Gastroesophageal sphincter (tissue), 3 donors: ENCODE results near the gene LONRF2.

ENCODE experiments used
- POLR2AphosphoS5 ChIP-seq: sonication (generic); formaldehyde crosslinking; IDR thresholded peaks from one replicate; pipeline ENCODE4 v1.6.1; 2017; ENCODE audit warnings: antibody characterized with exemption
- TF ChIP-seq, protein P1 (sequence below), 4 experiments: fragments of 200-600 bp in 2 of 4; fragments of 450-650 bp in 2 of 4; sonication (generic) in 1 of 4; IDR thresholded peaks; one replicate each; pipeline ENCODE4 v1.5.1; 2017 to 2019; ENCODE audit warnings: antibody characterized with exemption in 4 of 4, mild to moderate bottlenecking in 2 of 4, moderate library complexity in 2 of 4

DNA sequence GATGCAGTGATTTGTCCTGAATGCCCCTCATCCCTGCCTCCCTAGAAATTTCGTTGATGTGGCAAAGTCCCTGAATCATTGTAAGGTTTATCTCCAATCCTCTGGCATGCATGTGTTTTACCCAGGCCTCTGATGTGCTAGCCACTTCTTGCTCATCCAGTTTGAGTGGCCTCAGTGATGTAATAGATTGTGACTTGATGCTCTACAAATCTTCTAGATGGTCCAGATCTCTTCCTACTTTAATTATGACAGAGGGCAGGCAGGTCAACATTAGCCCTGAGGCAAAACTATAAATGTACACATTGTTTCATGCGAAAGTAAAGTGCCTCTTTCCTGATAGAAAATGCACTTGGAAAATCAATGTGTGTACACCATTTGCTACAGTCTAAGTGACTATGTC, 54.5 kb downstream of the LONRF2 start:
- TF ChIP-seq, protein P1, sequence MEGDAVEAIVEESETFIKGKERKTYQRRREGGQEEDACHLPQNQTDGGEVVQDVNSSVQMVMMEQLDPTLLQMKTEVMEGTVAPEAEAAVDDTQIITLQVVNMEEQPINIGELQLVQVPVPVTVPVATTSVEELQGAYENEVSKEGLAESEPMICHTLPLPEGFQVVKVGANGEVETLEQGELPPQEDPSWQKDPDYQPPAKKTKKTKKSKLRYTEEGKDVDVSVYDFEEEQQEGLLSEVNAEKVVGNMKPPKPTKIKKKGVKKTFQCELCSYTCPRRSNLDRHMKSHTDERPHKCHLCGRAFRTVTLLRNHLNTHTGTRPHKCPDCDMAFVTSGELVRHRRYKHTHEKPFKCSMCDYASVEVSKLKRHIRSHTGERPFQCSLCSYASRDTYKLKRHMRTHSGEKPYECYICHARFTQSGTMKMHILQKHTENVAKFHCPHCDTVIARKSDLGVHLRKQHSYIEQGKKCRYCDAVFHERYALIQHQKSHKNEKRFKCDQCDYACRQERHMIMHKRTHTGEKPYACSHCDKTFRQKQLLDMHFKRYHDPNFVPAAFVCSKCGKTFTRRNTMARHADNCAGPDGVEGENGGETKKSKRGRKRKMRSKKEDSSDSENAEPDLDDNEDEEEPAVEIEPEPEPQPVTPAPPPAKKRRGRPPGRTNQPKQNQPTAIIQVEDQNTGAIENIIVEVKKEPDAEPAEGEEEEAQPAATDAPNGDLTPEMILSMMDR (IDR thresholded peaks at IDR 0.05) = no peak
- no peak for TF ChIP-seq POLR2AphosphoS5
